ENCODE measurements around the gene NAPG.

- TF ChIP-seq ATF3 (IDR thresholded peaks at IDR 0.05) = no peak
- TF ChIP-seq ZFX (IDR thresholded peaks at IDR 0.05) = no peak
- TF ChIP-seq CTCF (IDR thresholded peaks at IDR 0.05 in 2 of 3, conservative IDR thresholded peaks at IDR 0.05 in 1 of 3; ENCODE audit: borderline replicate concordance in 1 of 3, insufficient read depth in 1 of 3, low read depth in 2 of 3, low read length in 2 of 3) = no peak
- no peak for TF ChIP-seq YY1 (IDR thresholded peaks at IDR 0.05; ENCODE audit: extremely low read depth, insufficient replicate concordance, low read depth, low read length)
Observed at GRCh38 chr18:10477121-10477862, 48.5 kb upstream of the NAPG start.

Data from HCT116 (cell line).